ENCODE measurements around the gene CCDC28A. TPM values are rescaled to one million over a fixed set of nuclear protein-coding genes. Genes with fewer than 3 reads are reported as not detected.
"Not testable (repeated sequence)": the region's sequence is repeated elsewhere in the genome, so short reads cannot be mapped to it uniquely, and the experiment has no call there.

The CCDC28A gene
- total RNA-seq, 4 donors from 2014 or later = 12.0 to 31.4 (median 19.6) TPM

DNA sequence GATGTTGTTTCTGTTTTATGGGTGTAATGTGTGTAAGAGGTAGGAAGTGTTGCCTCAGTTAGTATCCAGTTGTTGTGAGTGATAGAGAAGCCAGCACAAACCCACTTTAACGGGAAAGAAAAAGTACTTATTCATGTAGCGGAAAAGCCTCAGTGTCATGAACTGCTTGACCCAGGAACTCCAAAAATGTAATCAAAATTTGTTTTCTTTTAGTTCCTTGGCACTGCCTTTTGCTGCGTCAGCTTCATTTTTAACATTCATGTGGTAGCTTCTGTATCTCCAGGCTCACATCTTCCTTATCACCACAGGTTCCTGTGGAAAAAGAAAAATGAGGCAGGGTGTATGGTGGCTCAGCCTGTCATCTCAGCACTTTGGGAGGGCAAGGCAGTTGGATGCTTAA lies 46.4 kb upstream of the CCDC28A start:
- no peak for DNase-seq
- in situ Hi-C loops (cut with MboI; ENCODE audit: low pct_ligation_motif_present in 1 of 4, low pct_unique_long_range_greater_than_20kb in 1 of 4, low sequenced_read_pairs in 3 of 4) (no loop called here), intact Hi-C loops (cut with DNase I; ENCODE audit: low total_unique reads) (no loop called here)
- H3K4me3 ChIP-seq = no peak overlapping the region
- H3K9me3 ChIP-seq = no peaks in the 10 kb centered on the region
- TF ChIP-seq POLR2AphosphoS5 (IDR thresholded peaks at IDR 0.05) (no peak), POLR2A (IDR thresholded peaks at IDR 0.05) (no peak), EP300 (IDR thresholded peaks at IDR 0.05; ENCODE audit: low read depth) (no peak)
- TF ChIP-seq, protein P1, sequence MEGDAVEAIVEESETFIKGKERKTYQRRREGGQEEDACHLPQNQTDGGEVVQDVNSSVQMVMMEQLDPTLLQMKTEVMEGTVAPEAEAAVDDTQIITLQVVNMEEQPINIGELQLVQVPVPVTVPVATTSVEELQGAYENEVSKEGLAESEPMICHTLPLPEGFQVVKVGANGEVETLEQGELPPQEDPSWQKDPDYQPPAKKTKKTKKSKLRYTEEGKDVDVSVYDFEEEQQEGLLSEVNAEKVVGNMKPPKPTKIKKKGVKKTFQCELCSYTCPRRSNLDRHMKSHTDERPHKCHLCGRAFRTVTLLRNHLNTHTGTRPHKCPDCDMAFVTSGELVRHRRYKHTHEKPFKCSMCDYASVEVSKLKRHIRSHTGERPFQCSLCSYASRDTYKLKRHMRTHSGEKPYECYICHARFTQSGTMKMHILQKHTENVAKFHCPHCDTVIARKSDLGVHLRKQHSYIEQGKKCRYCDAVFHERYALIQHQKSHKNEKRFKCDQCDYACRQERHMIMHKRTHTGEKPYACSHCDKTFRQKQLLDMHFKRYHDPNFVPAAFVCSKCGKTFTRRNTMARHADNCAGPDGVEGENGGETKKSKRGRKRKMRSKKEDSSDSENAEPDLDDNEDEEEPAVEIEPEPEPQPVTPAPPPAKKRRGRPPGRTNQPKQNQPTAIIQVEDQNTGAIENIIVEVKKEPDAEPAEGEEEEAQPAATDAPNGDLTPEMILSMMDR (IDR thresholded peaks at IDR 0.05) = no peak
- no peaks in the 10 kb centered on the region for H3K36me3 ChIP-seq
- H3K4me1 ChIP-seq = peaks cover 0 to 7% (median 0%) of the 10 kb centered on the region in 4 donors
- H3K27me3 ChIP-seq = no peaks in the 10 kb centered on the region
- 69 to 76% methylated on average over 3 of the region's 3 CpGs for WGBS, 2 donors (ENCODE audit: low coverage in 1 of 2)
- H3K27ac ChIP-seq = no peak overlapping the region

DNA sequence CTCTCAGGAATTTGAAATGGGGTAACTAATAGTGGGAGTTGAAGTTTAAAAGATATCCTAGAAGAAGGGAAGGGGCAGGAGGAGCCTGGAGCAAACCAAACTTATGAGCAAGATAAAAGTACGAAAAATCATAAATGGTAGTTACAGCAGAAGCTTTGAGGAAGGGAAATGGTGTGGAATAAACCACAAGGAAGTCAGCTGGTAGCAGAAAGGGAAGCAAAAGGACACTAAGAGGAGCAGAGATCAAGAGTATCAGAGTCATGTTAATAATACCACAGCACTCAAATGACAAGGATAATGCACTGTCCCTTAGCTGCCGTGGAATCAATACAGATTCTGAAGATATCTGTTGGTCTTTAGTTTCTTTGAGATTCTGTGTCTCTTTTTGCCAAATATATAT lies 44.9 kb upstream of the CCDC28A start:
- H3K27ac ChIP-seq = no peak overlapping the region
- DNase-seq = no peak
- H3K9me3 ChIP-seq = no peaks in the 10 kb centered on the region
- H3K4me1 ChIP-seq = no peaks in the 10 kb centered on the region
- no peaks in the 10 kb centered on the region for H3K36me3 ChIP-seq
- WGBS, 2 donors (ENCODE audit: low coverage in 1 of 2) = 73 to 91% methylated on average over 1 to 2 of the region's 2 CpGs
- no peaks in the 10 kb centered on the region for H3K27me3 ChIP-seq
- no peak overlapping the region for H3K4me3 ChIP-seq
- in situ Hi-C loops (cut with MboI; ENCODE audit: low pct_ligation_motif_present in 1 of 4, low pct_unique_long_range_greater_than_20kb in 1 of 4, low sequenced_read_pairs in 3 of 4) (no loop called here), intact Hi-C loops (cut with DNase I; ENCODE audit: low total_unique reads) (no loop called here)
- no peak for TF ChIP-seq POLR2A (IDR thresholded peaks at IDR 0.05)
- TF ChIP-seq, protein P1 (IDR thresholded peaks at IDR 0.05) = no peak
- TF ChIP-seq EP300 (IDR thresholded peaks at IDR 0.05; ENCODE audit: low read depth) = no peak
- no peak for TF ChIP-seq POLR2AphosphoS5 (IDR thresholded peaks at IDR 0.05)

DNA sequence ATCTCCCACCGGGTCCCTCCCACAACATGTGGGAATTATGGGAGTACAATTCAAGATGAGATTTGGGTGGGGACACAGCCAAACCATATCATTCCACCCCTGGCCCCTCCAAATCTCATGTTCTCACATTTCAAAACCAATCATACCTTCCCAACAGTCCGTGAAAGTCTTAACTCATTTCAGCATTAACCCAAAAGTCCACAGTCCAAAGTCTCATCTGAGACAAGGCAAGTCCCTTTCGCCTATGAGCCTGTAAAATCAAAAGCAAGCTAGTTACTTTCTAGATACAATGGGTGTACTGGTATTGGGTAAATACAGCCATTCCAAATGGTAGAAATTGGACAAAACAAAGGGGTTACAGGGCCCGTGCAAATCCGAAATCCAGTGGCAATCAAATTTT lies 43.5 kb upstream of the CCDC28A start:
- DNase-seq; intact Hi-C loops (cut with DNase I; ENCODE audit: low total_unique reads); H3K27me3 ChIP-seq; H3K36me3 ChIP-seq; H3K9me3 ChIP-seq; in situ Hi-C loops (cut with MboI; ENCODE audit: low pct_ligation_motif_present in 1 of 4, low pct_unique_long_range_greater_than_20kb in 1 of 4, low sequenced_read_pairs in 3 of 4); H3K4me1 ChIP-seq; H3K27ac ChIP-seq; H3K4me3 ChIP-seq: not testable (repeated sequence)
- 80 to 96% methylated on average over 2 to 5 of the region's 5 CpGs for WGBS, 2 donors (ENCODE audit: low coverage in 1 of 2)

DNA sequence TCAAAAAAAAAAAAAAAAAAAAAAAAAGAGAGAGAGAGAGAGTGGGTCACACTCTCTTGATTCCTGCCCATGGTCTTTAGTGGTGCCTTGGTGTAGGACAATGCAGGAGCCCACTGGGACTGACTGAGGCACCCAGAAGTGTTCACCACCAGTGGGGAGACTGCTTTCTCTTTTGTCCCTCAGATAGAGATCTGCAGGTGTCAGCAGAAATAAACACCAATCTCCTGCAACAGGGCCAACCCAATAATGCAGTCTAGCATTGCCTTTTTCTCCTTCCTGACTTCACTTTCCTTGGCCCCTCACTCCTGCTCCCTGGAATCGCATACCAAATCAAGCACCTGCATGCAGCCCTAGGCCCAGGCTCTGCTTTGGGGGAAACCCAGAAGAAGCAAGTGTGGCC lies 39.0 kb upstream of the CCDC28A start:
- H3K4me3 ChIP-seq = no peak overlapping the region
- TF ChIP-seq POLR2A (IDR thresholded peaks at IDR 0.05) = no peak
- TF ChIP-seq, protein P1 (IDR thresholded peaks at IDR 0.05) = no peak
- no peak for TF ChIP-seq EP300 (IDR thresholded peaks at IDR 0.05; ENCODE audit: low read depth)
- TF ChIP-seq POLR2AphosphoS5 (IDR thresholded peaks at IDR 0.05) = no peak
- no peaks in the 10 kb centered on the region for H3K9me3 ChIP-seq
- H3K4me1 ChIP-seq = no peaks in the 10 kb centered on the region
- in situ Hi-C loops (cut with MboI; ENCODE audit: low pct_ligation_motif_present in 1 of 4, low pct_unique_long_range_greater_than_20kb in 1 of 4, low sequenced_read_pairs in 3 of 4) (no loop called here), intact Hi-C loops (cut with DNase I; ENCODE audit: low total_unique reads) (no loop called here)
- DNase-seq = no peak
- H3K27ac ChIP-seq = no peak overlapping the region
- H3K27me3 ChIP-seq = no peaks in the 10 kb centered on the region
- WGBS, 2 donors (ENCODE audit: low coverage in 1 of 2) = 91% methylated on average over 1 of the region's 1 CpG; no CpG with 5 or more reads in 1 of the 2 donors
- no peaks in the 10 kb centered on the region for H3K36me3 ChIP-seq

DNA sequence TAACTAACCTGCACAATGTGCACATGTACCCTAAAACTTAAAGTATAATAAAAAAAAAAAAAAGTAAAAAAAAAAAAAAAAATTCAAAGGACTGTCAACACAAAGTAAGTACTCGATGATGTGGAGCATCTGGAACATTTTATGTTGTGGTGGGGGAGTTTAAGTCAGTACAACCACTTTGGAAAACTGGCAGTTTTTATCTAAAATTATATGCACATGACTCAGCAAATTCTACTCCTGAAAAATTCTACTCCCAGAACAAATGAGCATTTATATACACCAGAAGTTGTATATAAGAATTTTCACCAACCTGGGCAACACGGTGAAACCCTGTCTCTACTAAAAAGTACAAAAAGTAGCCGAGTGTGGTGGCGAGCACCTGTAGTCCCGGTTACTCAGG lies 36.9 kb upstream of the CCDC28A start:
- no peak overlapping the region for H3K4me3 ChIP-seq
- intact Hi-C loops (cut with DNase I; ENCODE audit: low total_unique reads) = no loop called here
- TF ChIP-seq POLR2AphosphoS5 (IDR thresholded peaks at IDR 0.05) (no peak), EP300 (IDR thresholded peaks at IDR 0.05; ENCODE audit: low read depth) (no peak), POLR2A (IDR thresholded peaks at IDR 0.05) (no peak)
- TF ChIP-seq, protein P1 (IDR thresholded peaks at IDR 0.05) = no peak
- no peaks in the 10 kb centered on the region for H3K36me3 ChIP-seq
- H3K27ac ChIP-seq = no peak overlapping the region
- 76 to 89% methylated on average over 2 to 5 of the region's 5 CpGs for WGBS, 2 donors (ENCODE audit: low coverage in 1 of 2)
- H3K9me3 ChIP-seq = no peaks in the 10 kb centered on the region
- H3K4me1 ChIP-seq = no peaks in the 10 kb centered on the region
- H3K27me3 ChIP-seq = no peaks in the 10 kb centered on the region
- in situ Hi-C loops (cut with MboI; ENCODE audit: low pct_ligation_motif_present in 1 of 4, low pct_unique_long_range_greater_than_20kb in 1 of 4, low sequenced_read_pairs in 3 of 4) = no loop called here
- DNase-seq = no peak
